Measurements from ENCODE around the gene NEK10.
"Not testable (repeated sequence)": the region's sequence is repeated elsewhere in the genome, so short reads cannot be mapped to it uniquely, and the experiment has no call there.

Gene NEK10

GRCh38 chr3:27349832-27350231 is 19.4 kb downstream of the NEK10 start:
- DNase-seq = no peak

- no peak for DNase-seq
These were observed 23.0 kb downstream of the NEK10 start for GRCh38 chr3:27345959-27346865.

GRCh38 chr3:27345493-27345892 is 23.7 kb downstream of the NEK10 start:
- no peak for DNase-seq

DNA sequence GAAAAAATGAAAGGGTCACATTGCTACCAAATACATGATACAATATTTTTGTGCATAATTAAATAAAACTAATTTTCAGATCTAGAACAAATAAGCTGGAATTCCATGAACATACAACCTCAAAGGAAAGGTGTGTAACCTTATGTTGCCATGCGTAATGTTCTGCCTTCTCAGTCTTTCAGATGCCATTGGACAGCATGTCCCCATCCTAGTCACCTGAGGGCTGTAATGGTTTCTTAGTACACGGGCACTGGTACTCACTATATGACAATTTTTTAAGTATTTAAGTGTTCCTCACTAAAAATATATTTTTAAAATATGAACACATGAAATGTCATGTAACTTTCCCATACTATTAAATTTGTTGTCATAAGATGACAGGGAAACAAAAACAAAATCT is 24.1 kb downstream of the NEK10 start:
- DNase-seq = no peak

DNA sequence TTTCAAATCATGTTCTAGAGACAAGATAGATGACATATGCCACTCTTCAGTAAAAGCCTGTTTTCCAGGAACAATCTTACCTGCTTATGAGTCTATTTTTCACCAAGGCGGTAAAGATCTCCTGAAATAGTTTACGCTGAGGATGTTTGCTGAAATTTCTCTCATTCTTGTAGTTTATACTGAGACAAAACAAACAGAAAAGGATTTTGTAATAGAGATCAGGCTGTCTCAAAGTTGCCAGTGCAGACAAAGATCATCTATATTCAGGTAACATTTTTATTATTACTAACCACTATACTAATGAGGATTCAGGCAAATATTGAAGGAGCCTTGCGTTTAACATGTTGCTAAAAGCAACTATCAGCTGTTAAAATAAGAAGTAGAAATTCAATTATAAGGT is 25.0 kb downstream of the NEK10 start:
- no peak for DNase-seq

- DNase-seq = no peak
These were observed 26.9 kb downstream of the NEK10 start for GRCh38 chr3:27342267-27342666.

- peak; percentile 31 for DNase-seq
These were observed 28.6 kb downstream of the NEK10 start for GRCh38 chr3:27340534-27340933.

GRCh38 chr3:27335571-27335970 is 33.6 kb downstream of the NEK10 start:
- no peak for DNase-seq

GRCh38 chr3:27333843-27334242 is 35.3 kb downstream of the NEK10 start:
- no peak for DNase-seq

DNA sequence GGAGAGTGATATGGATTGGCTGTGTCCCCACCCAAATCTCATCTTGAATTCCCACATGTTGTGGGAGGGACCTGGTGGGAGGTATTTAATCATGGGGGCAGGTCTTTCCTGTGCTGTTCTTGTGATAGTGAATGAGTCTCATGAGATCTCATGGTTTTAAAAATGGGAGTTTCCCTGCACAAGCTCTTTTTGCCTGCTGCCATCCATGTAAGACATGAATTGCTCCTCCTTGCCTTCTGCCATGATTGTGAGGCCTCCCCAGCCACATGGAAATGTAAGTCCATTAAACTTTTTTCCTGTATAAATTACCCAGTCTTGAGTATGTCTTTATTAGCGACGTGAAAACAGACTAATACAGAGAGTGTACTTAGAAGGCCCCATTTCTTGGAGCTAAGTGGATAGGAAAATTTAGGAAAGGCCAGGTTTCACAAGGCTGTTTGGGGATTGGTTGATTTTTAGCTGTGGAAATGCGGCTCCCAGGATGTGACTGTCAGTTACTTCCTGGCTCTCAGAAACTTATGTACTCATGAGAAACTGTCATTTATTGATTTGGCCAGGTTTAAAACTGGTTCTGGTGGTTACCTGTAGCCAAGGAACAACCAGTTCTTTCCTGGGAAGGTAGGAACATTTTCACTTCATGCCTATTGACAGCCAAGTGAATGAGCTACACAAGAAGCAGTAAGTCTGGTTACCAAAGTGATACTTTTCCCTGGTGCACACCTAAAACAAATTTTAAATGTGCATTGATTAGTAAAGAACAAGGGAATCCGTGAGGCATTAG is 40.0 kb downstream of the NEK10 start:
- not testable (repeated sequence) for DNase-seq

DNA sequence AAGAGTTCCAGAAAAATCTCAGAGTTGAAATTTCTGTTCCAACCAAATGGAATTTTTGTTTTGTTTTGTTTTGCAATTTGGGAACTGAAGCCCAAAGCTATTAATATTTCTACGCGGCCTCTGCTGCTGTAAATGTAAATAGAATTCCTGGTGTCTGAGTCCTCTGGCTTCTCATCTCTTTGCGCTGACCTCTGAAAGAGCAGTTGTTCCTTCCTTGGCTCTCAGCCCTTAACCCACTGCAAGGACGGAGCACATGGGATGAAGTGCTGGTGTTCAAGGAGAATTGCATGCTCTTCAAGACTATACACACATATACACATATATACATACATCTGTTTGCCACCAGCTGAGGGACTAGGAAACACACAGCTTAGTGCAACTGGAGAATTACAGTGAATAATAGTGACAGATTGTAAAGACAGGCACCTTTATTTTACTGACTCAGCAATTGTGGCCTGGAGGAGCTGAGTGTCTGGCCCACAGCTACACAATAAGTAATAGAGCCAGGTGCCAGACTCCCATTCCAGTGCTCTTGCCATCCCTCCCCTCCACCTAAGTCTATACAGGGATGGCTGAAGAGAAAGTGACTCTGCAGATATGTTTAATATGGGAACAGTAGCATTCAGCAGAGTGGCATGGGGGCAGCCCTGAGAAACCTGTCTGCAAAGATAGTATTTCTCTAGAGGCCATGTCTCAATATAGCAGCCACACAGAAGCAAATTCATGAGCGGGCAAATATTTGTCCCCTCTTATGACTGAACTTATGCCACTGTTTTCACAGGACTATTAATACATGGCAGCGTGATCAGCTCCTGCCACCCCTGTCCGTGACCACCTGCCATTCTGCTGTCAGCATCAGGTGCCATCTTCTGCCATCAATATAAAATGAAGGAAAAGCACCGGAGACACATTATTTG is 42.3 kb downstream of the NEK10 start:
- no peak for DNase-seq

GRCh38 chr3:27326202-27326601 is 43.0 kb downstream of the NEK10 start:
- DNase-seq = no peak

- no peak for DNase-seq
These were observed 43.8 kb downstream of the NEK10 start for GRCh38 chr3:27325419-27325818.

GRCh38 chr3:27324686-27325085 is 44.5 kb downstream of the NEK10 start:
- no peak for DNase-seq

DNA sequence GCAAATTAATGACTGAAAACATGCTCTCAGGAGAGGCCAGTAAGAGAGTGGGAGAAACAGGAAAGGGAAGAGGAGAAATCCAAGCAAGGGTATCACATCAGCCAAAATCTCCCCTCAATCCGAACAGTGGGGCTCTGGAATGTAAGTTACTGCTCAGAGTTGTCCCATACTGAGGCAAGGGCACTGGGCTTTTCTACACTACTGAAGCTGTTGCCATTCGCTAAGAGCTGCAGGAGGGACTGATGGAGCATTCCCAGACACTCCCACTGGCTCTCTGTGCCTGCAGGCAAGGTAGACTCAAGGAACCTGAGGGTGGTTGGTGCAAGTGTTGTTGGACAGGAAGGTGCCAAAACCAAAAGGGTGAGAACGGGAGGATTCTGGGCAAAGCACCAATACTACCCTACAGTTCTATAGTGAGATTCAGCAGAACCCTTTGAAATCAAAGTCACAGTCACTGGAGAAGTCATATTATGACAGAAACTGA is 46.1 kb downstream of the NEK10 start:
- no peak for DNase-seq

DNA sequence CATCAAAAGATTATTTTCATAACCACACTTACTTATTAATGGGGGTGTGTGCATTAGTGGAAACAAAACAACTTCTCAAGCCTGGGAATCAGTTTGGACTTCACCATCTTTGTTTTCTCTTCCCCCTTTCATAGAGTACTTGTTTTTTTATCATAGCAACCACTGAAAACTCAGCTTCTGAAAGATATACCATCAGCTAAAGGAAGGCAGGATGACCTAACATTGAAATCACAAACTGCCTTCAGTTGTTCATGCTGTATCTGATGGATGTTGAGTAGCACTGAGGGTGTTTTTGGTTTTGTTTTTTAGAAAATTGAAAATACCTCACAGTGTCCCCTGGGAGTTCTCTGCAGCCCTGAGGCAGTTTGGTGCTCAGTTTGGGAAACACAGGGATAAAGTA is 46.5 kb downstream of the NEK10 start:
- no peak for DNase-seq

GRCh38 chr3:27319847-27320526 is 49.2 kb downstream of the NEK10 start:
- no peak for DNase-seq

GRCh38 chr3:27319304-27319703 is 49.9 kb downstream of the NEK10 start:
- DNase-seq = no peak

DNA sequence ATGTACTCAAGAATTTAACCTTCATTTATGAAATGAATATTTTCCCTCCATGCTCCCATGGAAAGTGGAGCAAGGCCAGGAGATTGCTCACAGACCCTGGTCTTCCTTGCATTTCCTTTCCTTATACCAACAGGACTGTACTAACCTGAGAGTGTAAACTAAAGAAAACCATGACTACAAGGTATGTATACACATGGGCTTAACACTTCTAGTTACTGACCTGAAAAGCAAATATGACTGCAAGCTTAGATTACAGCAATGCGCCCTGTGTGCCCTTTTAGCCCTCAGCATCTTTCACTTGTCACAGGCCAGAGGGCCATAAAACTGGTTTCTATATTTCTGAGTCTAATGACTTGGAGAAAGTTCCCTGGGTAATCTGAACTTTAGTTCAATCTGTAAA is 52.1 kb downstream of the NEK10 start:
- DNase-seq = no peak

DNA sequence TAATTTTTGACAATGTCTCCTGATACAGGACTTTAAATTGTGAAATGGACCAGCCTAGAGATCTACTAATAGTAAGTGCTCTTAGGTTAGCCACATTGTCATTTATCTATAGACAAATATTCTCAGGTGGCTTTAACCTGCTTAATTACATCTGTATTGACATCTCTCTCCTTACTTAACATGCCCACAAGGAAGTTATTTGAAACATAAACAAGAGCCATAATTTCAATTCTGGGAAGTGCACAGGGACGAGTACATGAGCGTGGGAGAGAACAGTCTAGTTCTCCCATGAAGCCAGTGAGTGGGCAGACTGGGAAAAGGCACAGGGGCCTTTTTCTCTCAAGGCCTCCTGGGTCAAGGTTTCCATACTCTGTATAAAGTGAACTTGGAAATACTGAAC is 54.2 kb downstream of the NEK10 start:
- DNase-seq = no peak

GRCh38 chr3:27312044-27312668 is 57.0 kb downstream of the NEK10 start:
- DNase-seq = peak; percentile 40

GRCh38 chr3:27311400-27311799 is 57.8 kb downstream of the NEK10 start:
- no peak for DNase-seq
